HL-60 (cell line): ENCODE results near the gene KIF3C.

Source experiments
- DNase-seq, 2 experiments: peaks; one replicate each; pipeline ENCODE4 v3.0.0-alpha.2; 2010 to 2020; ENCODE audit warnings: low read depth in 1 of 2, low spot score in 1 of 2
- H3K27ac ChIP-seq: fragments of 250-450 bp; sonication (Bioruptor Pico); replicated peaks from 2 replicates; pipeline ENCODE4 v1.5.1; 2020; ENCODE audit warnings: mild to moderate bottlenecking, moderate library complexity
- H3K27me3 ChIP-seq: fragments of 250-450 bp; sonication (Bioruptor Pico); 2 replicates; pipeline ENCODE4 v1.5.1; 2021; ENCODE audit warnings: mild to moderate bottlenecking, moderate library complexity; ENCODE audit not compliant: insufficient read depth, poor library complexity, severe bottlenecking
- H3K4me3 ChIP-seq: replicated peaks from 2 replicates; pipeline ENCODE4 v1.5.1; 2011; ENCODE audit warnings: mild to moderate bottlenecking, control low read depth, low read length; ENCODE audit not compliant: insufficient read depth
- CTCF ChIP-seq: IDR thresholded peaks from one replicate; pipeline ENCODE4 v1.5.1; 2011; ENCODE audit warnings: low read length, control low read depth, inconsistent platforms; ENCODE audit not compliant: insufficient read depth
- GABPA ChIP-seq: IDR thresholded peaks from 2 replicates; pipeline ENCODE4 v1.6.1; 2012; ENCODE audit warnings: low read depth
- POLR2AphosphoS5 ChIP-seq: IDR thresholded peaks from 2 replicates; pipeline ENCODE4 v1.6.1; 2012; ENCODE audit warnings: low read depth
- REST ChIP-seq: IDR thresholded peaks from 2 replicates; pipeline ENCODE4 v1.6.1; 2012; ENCODE audit warnings: low read depth; ENCODE audit not compliant: insufficient replicate concordance
- SPI1 ChIP-seq: IDR thresholded peaks from 2 replicates; pipeline ENCODE4 v1.6.1; 2012; ENCODE audit warnings: low read depth, mild to moderate bottlenecking, borderline replicate concordance

The KIF3C gene

GRCh38 chr2:25928668-25929067 lies 53.6 kb downstream of the KIF3C start:
- Histone ChIP-seq H3K27me3 (no peaks in the 10 kb centered on the region), H3K4me3 (no peak overlapping the region), H3K27ac (no peak overlapping the region)
- no peak for DNase-seq
- TF ChIP-seq SPI1: no peak
- TF ChIP-seq GABPA: no peak
- no peak for TF ChIP-seq REST
- no peak for TF ChIP-seq CTCF

- no peaks in the 10 kb centered on the region for H3K27me3 ChIP-seq
- no peak overlapping the region for H3K27ac ChIP-seq
- H3K4me3 ChIP-seq: no peak overlapping the region
- TF ChIP-seq CTCF (no peak), SPI1 (no peak), REST (no peak), GABPA (no peak), POLR2AphosphoS5 (no peak)
- DNase-seq: no peak
These were observed 55.1 kb downstream of the KIF3C start for GRCh38 chr2:25926984-25927756.

GRCh38 chr2:25922501-25922900 lies 59.8 kb downstream of the KIF3C start:
- no peaks in the 10 kb centered on the region for H3K27me3 ChIP-seq
- DNase-seq: no peak
- TF ChIP-seq POLR2AphosphoS5: no peak
- TF ChIP-seq CTCF: no peak
- TF ChIP-seq REST: no peak
- no peak for TF ChIP-seq SPI1
- TF ChIP-seq GABPA: no peak
- no peak overlapping the region for H3K4me3 ChIP-seq
- H3K27ac ChIP-seq: no peak overlapping the region
